Heart left ventricle (tissue), 16 donors: ENCODE measurements around the gene UQCRC1. TPM values are rescaled to one million over a fixed set of nuclear protein-coding genes. Genes with fewer than 3 reads are reported as not detected.

Source experiments
- ATAC-seq, 4 donors: fragments of 200-7000 bp; cut with Tn5 transposase; one replicate each; pipeline ENCODE4 v1.9.1; 2020 to 2022; ENCODE audit warnings: moderate library complexity in 4 of 4, mild to moderate bottlenecking in 3 of 4, moderate number of reproducible peaks in 1 of 4
- DNase-seq, 5 donors: peaks; one replicate each; pipeline ENCODE4 v3.0.0-alpha.2; 2020
- H3K27ac ChIP-seq, 12 donors: fragments of 200-600 bp; sonication (generic) in 4 of 12; one replicate each; pipeline versions ENCODE4 v1.5.0 to v1.8.0; 2016 to 2022; ENCODE audit warnings: mild to moderate bottlenecking in 2 of 12
- H3K27me3 ChIP-seq, 9 donors: fragments of 200-600 bp; sonication (generic) in 2 of 9; one replicate each; pipeline versions ENCODE4 v1.5.1 to v1.8.0; 2016 to 2022; ENCODE audit warnings: mild to moderate bottlenecking in 3 of 9
- H3K36me3 ChIP-seq, 9 donors: fragments of 200-600 bp; sonication (generic) in 2 of 9; one replicate each; pipeline versions ENCODE4 v1.5.0 to v1.8.0; 2018 to 2022; ENCODE audit warnings: mild to moderate bottlenecking in 2 of 9
- H3K4me1 ChIP-seq, 12 donors: fragments of 200-600 bp; sonication (generic) in 4 of 12; one replicate each; pipeline versions ENCODE4 v1.5.0 to v1.8.0; 2016 to 2022; ENCODE audit warnings: mild to moderate bottlenecking in 3 of 12
- H3K4me3 ChIP-seq, 12 donors: fragments of 200-600 bp; sonication (generic) in 4 of 12; one replicate each; pipeline versions ENCODE4 v1.5.0 to v1.8.0; 2017 to 2022; ENCODE audit warnings: mild to moderate bottlenecking in 9 of 12, moderate library complexity in 4 of 12
- H3K9me3 ChIP-seq, 12 donors: fragments of 200-600 bp; sonication (generic) in 4 of 12; one replicate each; pipeline versions ENCODE4 v1.5.0 to v1.8.0; 2016 to 2022; ENCODE audit warnings: mild to moderate bottlenecking in 1 of 12
- CTCF ChIP-seq, 12 donors: fragments of 200-600 bp; sonication (generic) in 4 of 12; IDR thresholded peaks; one replicate each; pipeline versions ENCODE4 v1.5.0 to v1.8.0; 2018 to 2022; ENCODE audit warnings: antibody characterized with exemption in 12 of 12, mild to moderate bottlenecking in 5 of 12
- POLR2A ChIP-seq, 2 donors: fragments of 450-650 bp; IDR thresholded peaks; one replicate each; pipeline ENCODE4 v1.6.1; 2017; ENCODE audit warnings: antibody characterized with exemption in 2 of 2, mild to moderate bottlenecking in 2 of 2, moderate library complexity in 2 of 2
- WGBS, 4 donors: extraction: QIAGEN DNeasy Blood & Tissue Kit in 2 of 4; methylation state at CpG; one replicate each; pipeline versions ENCODE4 v1.1.5 to v1.1.7; 2013 to 2018; 5-methylcytosine and 5-hydroxymethylcytosine counted together
- intact Hi-C, 10 donors: fragments of 100-400 bp; cut with DNase I; formaldehyde crosslinking; loops; one replicate each; pipeline versions ENCODE4 v1.11.1 to v1.14.2; 2022
- polyA plus RNA-seq, 2 donors: library from polyadenylated mRNA; stranded (reverse); fragments of 200-250 nt; gene quantifications; one replicate each; pipeline ENCODE4 v1.2.3, GENCODE V29; 2013
- total RNA-seq, 9 donors: library from RNA; depleted of rRNA in 2 of 9; stranded (reverse); fragments of >200 nt in 2 of 9; fragmentation: NEBNext Ultra II Directional in 3 of 9; extraction: Animal tissue kit (Norgen Biotek cat#: 25700) in 3 of 9; gene quantifications; one replicate each; pipeline versions ENCODE4 v1.1.0 to v1.2.4, GENCODE V29; 2016 to 2023
- donor health status: ischemic (EF 13 %, LVEDD 7.1; RV severe dilation, severe dysfunction).
- donor health status: healthy with polysubstance abuse.
- donor health status: DM: no; HTN: yes; CAD: no.
- donor health status: DM: no; HTN: no; CAD: no.
- donor health status: ischemic (EF 25% LVEDD 6.9; RV normal size, moderate dysfunction).
- donor health status: ischemic (EF 25% LVEDD 5.7; RV mildly dilated, moderate dysfunction).
- donor health status: healthy.
- donor health status: DM: yes; HTN: yes; CAD: no.
- donor health status: ischemic (EF 35%, LVEDD 5.7; RV mildly dilated, moderate dysfunction).
- donor health status: nonischemic (EF 11% LVEDD 7.7; RV severe dilation, severe dysfunction).
- donor health status: DM: yes; HTN: yes; CAD: no.
- donor health status: PGD.
- donor health status: ischemic (EF 29% LVEDD 5.4; RV normal size, mild dysfunction).
- donor health status: nonischemic (EF 23%, LVEDD 6.1; RV moderate dilation, normal function).

Gene UQCRC1
- total and polyA plus RNA-seq, 11 donors, result 580 to 2,191 (median 1,008) TPM

- H3K9me3 ChIP-seq, result no peaks in the 10 kb centered on the region
- WGBS, 4 donors, result 92 to 100% (median 93%) methylated on average over 3 to 12 of the region's 12 CpGs
- H3K4me3 ChIP-seq, result no peak overlapping the region
- TF ChIP-seq CTCF (IDR thresholded peaks at IDR 0.05) (no peak), POLR2A (IDR thresholded peaks at IDR 0.05) (no peak)
- no peak overlapping the region for H3K27ac ChIP-seq
- H3K4me1 ChIP-seq, result no peaks in the 10 kb centered on the region
- H3K27me3 ChIP-seq, result no peaks in the 10 kb centered on the region
- ATAC-seq (no peak), DNase-seq (no peak)
- H3K36me3 ChIP-seq, result no peaks in the 10 kb centered on the region
- intact Hi-C loops, result no loop called here
Observed at GRCh38 chr3:48642605-48643004, 33.2 kb upstream of the UQCRC1 start.

- H3K9me3 ChIP-seq, result no peaks in the 10 kb centered on the region
- no peaks in the 10 kb centered on the region for H3K27me3 ChIP-seq
- ATAC-seq, result no peak
- TF ChIP-seq POLR2A (IDR thresholded peaks at IDR 0.05), result no peak
- no peak for TF ChIP-seq CTCF (IDR thresholded peaks at IDR 0.05)
- no peak for DNase-seq
- 96 to 100% (median 97%) methylated on average over 1 to 3 of the region's 3 CpGs for WGBS, 4 donors
- intact Hi-C loops, result no loop called here
- peaks cover 0 to 7% (median 4%) of the 10 kb centered on the region in 12 donors for H3K4me1 ChIP-seq
- H3K4me3 ChIP-seq, result no peak overlapping the region
- no peak overlapping the region for H3K27ac ChIP-seq
- H3K36me3 ChIP-seq, result no peaks in the 10 kb centered on the region
Observed at GRCh38 chr3:48641396-48641795, 31.9 kb upstream of the UQCRC1 start.

- WGBS, 4 donors, result 85 to 93% (median 92%) methylated on average over 14 to 38 of the region's 38 CpGs
- Histone ChIP-seq H3K36me3 (no peaks in the 10 kb centered on the region), H3K27ac (no peak overlapping the region), H3K27me3 (no peaks in the 10 kb centered on the region), H3K4me1 (peaks cover 0 to 15% (median 10%) of the 10 kb centered on the region in 12 donors), H3K9me3 (no peaks in the 10 kb centered on the region), H3K4me3 (no peak overlapping the region)
- DNase-seq (no peak), ATAC-seq (no peak)
- intact Hi-C loops, result loop anchor here in 1 of 10 donors (10.0 kb wide), 1 partner anchor 175 kb away; a partner anchor contains a TSS
- TF ChIP-seq POLR2A (IDR thresholded peaks at IDR 0.05), result no peak
- no peak for TF ChIP-seq CTCF (IDR thresholded peaks at IDR 0.05)
Observed at GRCh38 chr3:48639944-48640606, 30.6 kb upstream of the UQCRC1 start.

- 64 to 72% (median 66%) methylated on average over 6 of the region's 6 CpGs for WGBS, 4 donors
- DNase-seq (no peak), ATAC-seq (no peak)
- Histone ChIP-seq H3K4me1 (peaks cover 0 to 28% (median 19%) of the 10 kb centered on the region in 12 donors), H3K27ac (no peak overlapping the region), H3K4me3 (no peak overlapping the region), H3K36me3 (peaks cover 0 to 14% (median 6%) of the 10 kb centered on the region in 9 donors), H3K27me3 (no peaks in the 10 kb centered on the region), H3K9me3 (no peaks in the 10 kb centered on the region)
- intact Hi-C loops, result loop anchor here in 1 of 10 donors (10.0 kb wide), 1 partner anchor 173 kb away; a partner anchor contains a TSS
- TF ChIP-seq CTCF (IDR thresholded peaks at IDR 0.05) (no peak), POLR2A (IDR thresholded peaks at IDR 0.05) (no peak)
Observed at GRCh38 chr3:48637305-48637704, 27.9 kb upstream of the UQCRC1 start.
